Erythroblast (primary cell): ENCODE measurements around the gene RIPPLY3.

Experiments
- GATA1 ChIP-seq: IDR thresholded peaks from 2 replicates; pipeline ENCODE4 v1.6.1; 2011; ENCODE audit warnings: low read depth, mild to moderate bottlenecking, control low read depth, low read length, moderate library complexity
- POLR2A ChIP-seq: IDR thresholded peaks from 2 replicates; pipeline ENCODE4 v1.6.1; 2011; ENCODE audit warnings: mild to moderate bottlenecking, low read length

DNA sequence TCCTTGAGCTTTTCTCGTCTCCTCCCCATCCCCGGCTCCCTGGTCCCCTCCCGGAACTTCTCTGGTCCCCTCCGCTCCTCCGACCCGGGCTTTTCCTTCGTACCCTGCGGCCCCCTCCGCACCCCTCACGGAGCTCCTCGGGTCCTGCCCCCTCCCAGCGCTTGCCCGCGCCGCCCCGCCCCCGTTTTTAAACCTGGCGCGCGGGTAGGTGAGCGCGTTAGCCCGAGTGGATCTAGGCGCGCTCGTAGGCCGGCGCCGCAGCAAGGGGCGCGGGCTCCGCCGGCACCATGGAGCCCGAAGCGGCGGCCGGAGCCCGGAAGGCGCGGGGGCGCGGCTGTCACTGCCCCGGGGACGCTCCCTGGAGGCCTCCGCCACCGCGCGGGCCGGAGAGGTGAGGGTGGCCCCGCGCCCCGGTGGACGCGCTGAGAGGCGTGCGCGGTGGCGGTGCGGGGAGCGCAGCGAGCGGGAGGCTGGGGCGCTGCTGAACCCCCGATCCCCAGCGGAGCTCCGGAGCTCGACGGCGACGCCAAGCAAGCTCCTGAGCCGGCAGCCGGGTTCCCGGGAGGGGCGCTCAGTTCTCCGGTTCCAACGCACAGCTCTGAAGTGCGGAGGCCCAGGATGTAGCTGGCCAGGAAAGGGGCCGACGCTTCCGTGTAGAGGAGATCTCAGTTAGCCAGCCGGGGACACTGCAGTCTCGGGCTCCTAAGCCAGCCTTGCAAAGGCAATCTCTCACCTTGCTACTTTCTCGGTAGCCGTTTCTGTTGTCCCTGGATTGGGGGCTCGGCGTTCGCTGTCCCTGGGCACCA lies at the start of gene RIPPLY3:
- TF ChIP-seq POLR2A, result no peak
- TF ChIP-seq GATA1, result no peak
